C4-2B (cell line): Measurements from ENCODE around the gene HAND1.

Experiments
- CTCF ChIP-seq: fragments of 450-650 bp; conservative IDR thresholded peaks from 2 replicates; pipeline ENCODE4 v1.5.1; 2017; ENCODE audit warnings: mild to moderate bottlenecking
- ZFX ChIP-seq: fragments of 450-650 bp; IDR thresholded peaks from 2 replicates; pipeline ENCODE4 v1.6.1; 2017

- no peak for TF ChIP-seq CTCF
- no peak for TF ChIP-seq ZFX
Measured at GRCh38 chr5:154455585-154455984, 22.4 kb downstream of the HAND1 start.
